GM12874 (cell line): ENCODE data around the gene SRRM2.

Experiments used
- CTCF ChIP-seq: IDR thresholded peaks from 2 replicates; pipeline ENCODE4 v1.5.1; 2011; ENCODE audit warnings: low read depth, mild to moderate bottlenecking, control low read depth, low read length, moderate library complexity; ENCODE audit not compliant: insufficient read depth

The SRRM2 gene

GRCh38 chr16:2790631-2791030 is 38.2 kb downstream of the SRRM2 start:
- no peak for TF ChIP-seq CTCF

- TF ChIP-seq CTCF, result no peak
Observed at GRCh38 chr16:2791174-2791573, 38.7 kb downstream of the SRRM2 start.

GRCh38 chr16:2792940-2793339 is 40.5 kb downstream of the SRRM2 start:
- TF ChIP-seq CTCF, result no peak

GRCh38 chr16:2795395-2796143 is 43.1 kb downstream of the SRRM2 start:
- no peak for TF ChIP-seq CTCF

- no peak for TF ChIP-seq CTCF
Observed at GRCh38 chr16:2798723-2799204, 46.3 kb downstream of the SRRM2 start.

- TF ChIP-seq CTCF, result no peak
Observed at GRCh38 chr16:2799205-2799858, 46.9 kb downstream of the SRRM2 start.

- TF ChIP-seq CTCF, result no peak
Observed at GRCh38 chr16:2799859-2800226, 47.4 kb downstream of the SRRM2 start.
